Stimulated activated CD4-positive, alpha-beta T cell treated with anti-CD3 and anti-CD28 coated beads, TNF-alpha, amount 100 ng/mL, for 1 hour (primary cell): ENCODE data around the gene SULT1C3.

ENCODE experiments used
- DNase-seq, 3 donors: peaks; one replicate each; pipeline ENCODE4 v3.0.0-alpha.2; 2020; ENCODE audit warnings: low read depth in 3 of 3, low spot score in 1 of 3

The SULT1C3 gene

DNA sequence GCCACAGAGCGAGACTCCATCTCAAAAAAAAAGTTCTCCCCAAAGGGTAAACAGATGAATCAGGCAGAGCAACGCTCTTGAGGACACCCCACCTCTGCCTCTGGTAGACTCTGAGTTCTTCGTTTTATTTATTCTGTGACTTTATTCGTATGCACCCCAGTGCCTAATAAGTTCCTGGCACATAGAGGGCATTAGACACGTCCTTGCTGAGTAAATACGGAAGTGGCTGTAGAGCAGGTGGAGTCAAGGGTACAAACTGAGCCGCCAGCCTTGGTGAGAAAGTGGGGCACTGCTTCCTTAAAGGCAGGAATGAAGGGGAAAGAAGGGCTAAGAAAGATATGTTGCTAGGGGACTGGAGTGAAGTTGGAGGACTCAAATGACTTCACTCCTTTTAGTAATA is 61.8 kb downstream of the SULT1C3 start:
- no peak for DNase-seq

DNA sequence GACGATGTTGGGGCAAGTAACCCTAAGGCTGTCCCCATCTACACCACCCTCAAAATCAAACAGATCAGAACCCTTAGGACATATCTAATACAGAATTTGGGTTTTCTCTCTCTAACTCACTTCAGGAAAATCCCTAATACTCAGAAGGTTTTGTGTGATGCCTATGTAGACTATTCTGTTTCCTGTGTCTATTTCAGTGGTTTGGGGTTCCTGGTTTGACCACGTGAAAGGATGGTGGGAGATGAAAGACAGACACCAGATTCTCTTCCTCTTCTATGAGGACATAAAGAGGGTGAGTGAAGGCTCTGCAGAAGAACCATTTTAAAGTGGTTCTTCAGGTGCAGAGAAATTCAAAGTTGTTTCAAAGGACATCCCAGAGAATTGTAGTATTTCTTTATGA is 65.2 kb downstream of the SULT1C3 start:
- DNase-seq = no peak

DNA sequence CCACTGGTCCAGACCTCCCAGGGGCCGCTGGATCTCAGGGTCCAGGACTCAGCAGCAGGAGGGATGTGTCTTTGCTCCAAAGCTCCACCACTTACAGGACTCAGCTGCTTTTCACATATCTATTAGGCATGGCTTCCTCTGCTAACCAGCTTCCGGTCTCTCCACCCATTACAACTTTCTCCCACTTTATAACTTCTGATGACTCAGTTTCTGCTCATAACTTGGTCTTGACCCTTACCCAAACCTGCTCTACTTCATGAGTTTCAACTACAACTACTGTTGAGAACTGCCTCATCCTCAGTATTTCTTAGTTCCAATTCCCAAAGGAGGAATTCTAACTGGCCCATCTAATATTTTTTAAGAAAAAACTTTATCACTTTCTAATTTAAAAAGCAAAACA is 66.1 kb downstream of the SULT1C3 start:
- DNase-seq = no peak

DNA sequence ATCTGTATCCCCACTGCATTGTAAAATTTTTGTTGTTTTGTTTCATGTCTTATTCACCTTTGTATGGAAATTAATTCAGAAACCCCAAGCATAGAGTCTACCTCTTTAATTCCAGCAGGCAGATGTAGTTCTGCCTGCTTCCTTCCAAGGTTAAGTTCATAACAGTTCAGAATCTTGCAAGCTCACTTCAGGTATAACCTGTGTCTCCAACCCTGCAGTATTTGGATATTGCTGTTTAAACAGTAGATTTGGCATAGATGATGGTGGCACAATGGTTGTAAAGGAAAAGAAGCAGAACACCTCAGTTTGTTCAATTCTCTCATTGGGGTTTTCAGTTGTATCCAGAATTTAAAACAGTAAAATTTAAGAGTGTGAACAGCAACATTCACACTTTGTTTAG is 70.1 kb downstream of the SULT1C3 start:
- DNase-seq = no peak
